Neuronal stem cell (in vitro differentiated cells): Measurements from ENCODE around the gene SAMSN1.
"Not testable (repeated sequence)": the region's sequence is repeated elsewhere in the genome, so short reads cannot be mapped to it uniquely, and the experiment has no call there.

Experiments
- DNase-seq: peaks from one replicate; pipeline ENCODE4 v3.0.0-alpha.2; 2013; ENCODE audit warnings: low spot score
- H2AFZ ChIP-seq: one replicate; pipeline ENCODE4 v1.6.1; 2013; ENCODE audit warnings: mild to moderate bottlenecking, low read length, inconsistent platforms
- H2AK5ac ChIP-seq: 2 replicates; pipeline ENCODE4 v1.6.1; 2013; ENCODE audit warnings: low read depth, mild to moderate bottlenecking, inconsistent platforms, low read length, moderate library complexity, mixed read lengths
- H2BK120ac ChIP-seq: 2 replicates; pipeline ENCODE4 v1.6.1; 2013; ENCODE audit warnings: low read depth, mild to moderate bottlenecking, inconsistent platforms, low read length, moderate library complexity, mixed read lengths
- H2BK12ac ChIP-seq: one replicate; pipeline ENCODE4 v1.6.1; 2013; ENCODE audit warnings: low read length, inconsistent platforms
- H2BK15ac ChIP-seq: 2 replicates; pipeline ENCODE4 v1.6.1; 2013; ENCODE audit warnings: mild to moderate bottlenecking, low read length, inconsistent platforms, mixed read lengths
- H2BK5ac ChIP-seq: one replicate; pipeline ENCODE4 v1.6.1; 2013; ENCODE audit warnings: inconsistent platforms, mild to moderate bottlenecking, low read length, moderate library complexity
- H3K14ac ChIP-seq: one replicate; pipeline ENCODE4 v1.6.1; 2013; ENCODE audit warnings: low read length, inconsistent platforms
- H3K18ac ChIP-seq: 2 replicates; pipeline ENCODE4 v1.6.1; 2013; ENCODE audit warnings: low read length, inconsistent platforms
- H3K23ac ChIP-seq: 2 replicates; pipeline ENCODE4 v1.6.1; 2013; ENCODE audit warnings: low read depth, mild to moderate bottlenecking, mixed read lengths, low read length, inconsistent platforms; ENCODE audit not compliant: poor library complexity
- H3K27ac ChIP-seq: replicated peaks from 3 replicates; pipeline ENCODE4 v1.5.1; 2013; ENCODE audit warnings: low read length, inconsistent platforms
- H3K27me3 ChIP-seq, 3 experiments: 2 replicates each; pipeline ENCODE4 v1.6.1; 2013; ENCODE audit warnings: low read length in 3 of 3, mild to moderate bottlenecking in 2 of 3, inconsistent platforms in 1 of 3, low read depth in 1 of 3, mixed read lengths in 1 of 3, moderate library complexity in 1 of 3; ENCODE audit not compliant: control insufficient read depth in 3 of 3, insufficient read depth in 3 of 3
- H3K36me3 ChIP-seq, 2 donors: replicated peaks in 1 of 2; 2 replicates each; pipeline ENCODE4 v1.6.1; 2013; ENCODE audit warnings: low read length in 2 of 2; ENCODE audit not compliant: control insufficient read depth in 2 of 2, insufficient read depth in 2 of 2
- H3K4ac ChIP-seq: 2 replicates; pipeline ENCODE4 v1.6.1; 2013; ENCODE audit warnings: inconsistent platforms, mild to moderate bottlenecking, low read length, moderate library complexity
- H3K4me1 ChIP-seq, 2 donors: 1 replicate in 1 of 2; 2 replicates in 1 of 2; pipeline ENCODE4 v1.6.1; 2013; ENCODE audit warnings: low read length in 2 of 2, low read depth in 1 of 2; ENCODE audit not compliant: control insufficient read depth in 2 of 2, insufficient read depth in 1 of 2
- H3K4me2 ChIP-seq: one replicate; pipeline ENCODE4 v1.6.1; 2013; ENCODE audit warnings: mild to moderate bottlenecking, low read length, inconsistent platforms; ENCODE audit not compliant: insufficient read depth, poor library complexity, severe bottlenecking
- H3K4me3 ChIP-seq, 2 donors: 2 replicates each; pipeline ENCODE4 v1.5.1; 2013; ENCODE audit warnings: low read length in 2 of 2, mild to moderate bottlenecking in 2 of 2, inconsistent platforms in 1 of 2, moderate library complexity in 1 of 2
- H3K79me1 ChIP-seq: one replicate; pipeline ENCODE4 v1.6.1; 2013; ENCODE audit warnings: low read depth, mild to moderate bottlenecking, inconsistent platforms, low read length, moderate library complexity
- H3K9ac ChIP-seq: one replicate; pipeline ENCODE4 v1.6.1; 2013; ENCODE audit warnings: mild to moderate bottlenecking, low read depth, low read length, inconsistent platforms; ENCODE audit not compliant: poor library complexity
- H3K9me3 ChIP-seq, 2 donors: replicated peaks in 1 of 2; 2 replicates each; pipeline versions ENCODE3 to v1.6.1; 2013; ENCODE audit warnings: low read length in 2 of 2, mild to moderate bottlenecking in 2 of 2, inconsistent platforms in 1 of 2, low read depth in 1 of 2, mixed read lengths in 1 of 2, moderate library complexity in 1 of 2; ENCODE audit not compliant: control insufficient read depth in 2 of 2, insufficient read depth in 1 of 2
- H4K8ac ChIP-seq: one replicate; pipeline ENCODE4 v1.6.1; 2013; ENCODE audit warnings: low read depth, mild to moderate bottlenecking, inconsistent platforms, low read length, moderate library complexity
- H4K91ac ChIP-seq: one replicate; pipeline ENCODE4 v1.6.1; 2013; ENCODE audit warnings: low read length, low read depth, mild to moderate bottlenecking, inconsistent platforms; ENCODE audit not compliant: poor library complexity
- WGBS, 2 donors: extraction: QIAGEN DNeasy Blood & Tissue Kit; methylation state at CpG; one replicate each; pipeline ENCODE4 v1.1.7; 2013; ENCODE audit warnings: missing lambda C conversion rate in 2 of 2, mixed read lengths in 1 of 2; ENCODE audit not compliant: insufficient read length in 2 of 2, insufficient replicate concordance in 1 of 2; ENCODE audit errors: extremely low coverage in 2 of 2; 5-methylcytosine and 5-hydroxymethylcytosine counted together

The SAMSN1 gene

DNA sequence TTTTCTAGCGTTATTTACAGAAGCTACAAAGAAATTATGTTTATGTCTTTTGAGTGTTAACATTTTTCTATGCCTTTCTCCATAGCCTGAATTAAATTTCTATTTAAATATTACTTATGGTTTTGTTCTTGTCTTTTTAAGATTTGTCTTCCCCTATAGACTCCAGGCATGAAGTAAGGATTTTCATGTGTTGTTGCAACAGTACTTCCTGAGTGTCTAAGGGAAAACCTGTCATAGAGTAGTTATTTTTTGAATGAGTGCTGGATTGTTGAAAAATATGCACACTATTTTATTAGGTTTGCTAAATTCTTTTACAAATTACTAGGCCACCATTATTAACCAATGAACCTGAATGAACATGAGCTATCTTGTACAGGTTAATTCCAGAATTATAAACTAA is 27.1 kb downstream of the SAMSN1 start:
- Histone ChIP-seq H3K4me3 (no peak overlapping the region), H3K4me1 (peaks cover 0 to 4% of the 10 kb centered on the region in 2 donors), H2BK120ac (no peak overlapping the region), H3K14ac (no peak overlapping the region), H2AFZ (no peak overlapping the region), H3K4me2 (no peak overlapping the region), H3K36me3 (no peaks in the 10 kb centered on the region), H4K8ac (no peak overlapping the region), H2AK5ac (no peak overlapping the region), H3K4ac (no peak overlapping the region), H4K91ac (no peak overlapping the region), H3K27ac (no peak overlapping the region), H2BK5ac (no peak overlapping the region), H3K9ac (no peak overlapping the region), H3K23ac (no peak overlapping the region), H3K9me3 (no peaks in the 10 kb centered on the region), H3K79me1 (no peaks in the 10 kb centered on the region), H2BK12ac (no peak overlapping the region), H3K27me3 (no peaks in the 10 kb centered on the region), H2BK15ac (no peak overlapping the region), H3K18ac (no peak overlapping the region)
- WGBS, 2 donors, result no CpG with 5 or more reads among the region's 1 CpG
- DNase-seq, result no peak

DNA sequence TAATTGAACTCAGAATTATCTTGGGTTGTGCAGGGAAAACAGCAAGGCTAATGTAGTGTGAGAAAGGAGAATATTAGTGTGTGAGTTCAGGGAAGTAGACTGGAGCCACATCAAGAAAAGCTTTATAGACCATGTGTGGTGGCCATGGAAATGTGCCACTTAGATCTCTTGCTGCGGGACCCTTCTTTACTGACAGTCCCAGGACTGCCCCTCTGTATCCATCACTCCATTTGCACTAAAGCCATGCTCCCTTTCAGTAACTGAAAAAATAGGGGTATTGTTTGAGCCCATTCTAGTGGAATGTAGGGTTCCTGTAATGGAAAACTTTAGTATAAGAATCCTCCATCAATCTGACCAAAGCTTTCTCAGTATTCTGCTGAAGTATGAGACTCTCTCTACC is 32.3 kb downstream of the SAMSN1 start:
- Histone ChIP-seq H2BK120ac (no peak overlapping the region), H4K8ac (no peak overlapping the region), H3K27me3 (no peaks in the 10 kb centered on the region), H3K4me3 (no peak overlapping the region), H4K91ac (no peak overlapping the region), H3K9ac (no peak overlapping the region), H3K9me3 (no peaks in the 10 kb centered on the region), H2BK5ac (no peak overlapping the region), H3K4me1 (no peaks in the 10 kb centered on the region), H2AFZ (no peak overlapping the region), H3K4me2 (no peak overlapping the region), H3K14ac (no peak overlapping the region), H2AK5ac (no peak overlapping the region), H3K27ac (no peak overlapping the region), H3K79me1 (no peaks in the 10 kb centered on the region), H3K4ac (no peak overlapping the region), H3K23ac (no peak overlapping the region), H3K36me3 (no peaks in the 10 kb centered on the region), H3K18ac (no peak overlapping the region), H2BK12ac (no peak overlapping the region), H2BK15ac (no peak overlapping the region)
- no CpG with 5 or more reads among the region's 1 CpG for WGBS, 2 donors
- DNase-seq, result no peak

DNA sequence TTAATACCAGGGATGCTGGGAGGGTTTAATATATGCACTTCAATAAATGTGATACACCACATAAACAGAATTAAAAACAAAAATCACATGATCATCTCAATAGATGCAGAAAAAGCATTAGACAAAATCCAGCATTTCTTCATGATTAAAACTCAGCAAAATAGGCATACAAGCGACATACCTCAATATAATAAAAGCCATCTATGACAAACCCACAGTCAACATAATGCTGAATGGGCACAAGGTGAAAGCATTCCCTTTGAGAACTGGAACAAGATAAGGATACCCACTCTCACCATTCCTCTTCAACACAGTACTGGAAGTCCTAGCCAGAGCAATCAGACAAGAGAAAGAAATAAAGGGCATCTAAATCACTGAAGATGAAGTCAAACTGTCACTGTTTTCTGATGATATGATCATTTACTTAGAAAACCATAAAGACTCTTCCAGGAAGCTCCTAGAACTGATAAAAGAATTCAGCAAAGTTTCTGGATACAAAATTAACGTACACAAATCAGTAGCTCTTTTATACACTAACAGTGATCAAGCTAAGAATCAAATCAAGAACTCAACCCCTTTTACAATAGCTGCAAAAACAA is 39.2 kb downstream of the SAMSN1 start:
- not testable (repeated sequence) for H3K14ac ChIP-seq, H3K4me3 ChIP-seq, DNase-seq, H3K9me3 ChIP-seq, H3K4ac ChIP-seq, H3K27me3 ChIP-seq, H3K4me1 ChIP-seq, H3K36me3 ChIP-seq, H3K9ac ChIP-seq, H2BK120ac ChIP-seq, H2BK12ac ChIP-seq, H2AK5ac ChIP-seq, H3K4me2 ChIP-seq, H2AFZ ChIP-seq, H3K18ac ChIP-seq, H3K27ac ChIP-seq, H2BK15ac ChIP-seq, H4K8ac ChIP-seq, H3K23ac ChIP-seq, H2BK5ac ChIP-seq, H3K79me1 ChIP-seq, H4K91ac ChIP-seq
- no CpG with 5 or more reads among the region's 2 CpGs for WGBS, 2 donors

DNA sequence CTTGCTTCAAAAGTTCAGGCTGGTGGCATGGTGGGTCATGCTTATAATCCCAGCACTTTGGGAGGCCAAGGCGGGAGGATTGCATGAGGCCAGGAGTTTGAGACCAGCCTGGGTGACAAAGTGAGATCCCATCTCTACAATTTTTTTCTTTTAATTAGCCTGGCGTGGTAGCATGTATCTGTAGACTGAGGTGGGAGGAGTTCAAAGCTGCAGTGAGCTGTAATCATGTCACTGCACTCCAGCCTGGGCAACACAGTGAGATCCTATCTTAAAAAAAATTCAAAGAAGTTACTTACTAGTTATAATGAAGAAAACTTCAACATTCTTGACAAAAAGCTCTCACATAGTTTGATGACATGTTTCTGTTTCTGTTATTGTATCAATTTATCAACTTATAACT is 45.2 kb downstream of the SAMSN1 start:
- Histone ChIP-seq H3K23ac (no peak overlapping the region), H3K79me1 (no peaks in the 10 kb centered on the region), H3K4me1 (no peaks in the 10 kb centered on the region), H3K36me3 (no peaks in the 10 kb centered on the region), H3K27me3 (no peaks in the 10 kb centered on the region), H2BK5ac (no peak overlapping the region), H2AFZ (no peak overlapping the region), H3K18ac (no peak overlapping the region), H2BK15ac (no peak overlapping the region), H4K8ac (no peak overlapping the region), H2BK12ac (no peak overlapping the region), H2BK120ac (no peak overlapping the region), H3K4ac (no peak overlapping the region), H3K27ac (no peak overlapping the region), H4K91ac (no peak overlapping the region), H3K14ac (no peak overlapping the region), H3K9ac (no peak overlapping the region), H3K9me3 (no peaks in the 10 kb centered on the region), H2AK5ac (no peak overlapping the region), H3K4me2 (no peak overlapping the region), H3K4me3 (no peak overlapping the region)
- WGBS, 2 donors, result no CpG with 5 or more reads among the region's 2 CpGs
- no peak for DNase-seq
